HCT116 (cell line): ENCODE measurements around the gene MRPS2.

Experiments used
- CEBPB ChIP-seq: IDR thresholded peaks from 2 replicates; pipeline ENCODE4 v1.6.1; 2012; ENCODE audit warnings: low read depth
- EZH2phosphoT487 ChIP-seq: fragments of 200-600 bp; IDR thresholded peaks from 2 replicates; pipeline ENCODE4 v1.6.1; 2018; ENCODE audit warnings: antibody characterized with exemption, borderline replicate concordance
- POLR2A ChIP-seq: IDR thresholded peaks from 2 replicates; pipeline ENCODE4 v1.7.0; 2011; ENCODE audit warnings: borderline replicate concordance; ENCODE audit not compliant: insufficient read depth, insufficient read length; ENCODE audit errors: extremely low read depth
- TF ChIP-seq, protein P1 (sequence below), 3 experiments: fragments of 200-600 bp in 1 of 3; sonication (generic) in 1 of 3; IDR thresholded peaks in 2 of 3; conservative IDR thresholded peaks in 1 of 3; 2 replicates each; pipeline ENCODE4 v1.5.1; 2012 to 2017; ENCODE audit warnings: low read depth in 2 of 3, low read length in 2 of 3, antibody characterized with exemption in 1 of 3, borderline replicate concordance in 1 of 3, control low read depth in 1 of 3, mild to moderate bottlenecking in 1 of 3, mixed read lengths in 1 of 3, mixed run types in 1 of 3, moderate library complexity in 1 of 3; ENCODE audit not compliant: insufficient read depth in 1 of 3
- TF ChIP-seq, protein P2 (sequence below): IDR thresholded peaks from 2 replicates; pipeline ENCODE4 v1.6.1; 2012

DNA sequence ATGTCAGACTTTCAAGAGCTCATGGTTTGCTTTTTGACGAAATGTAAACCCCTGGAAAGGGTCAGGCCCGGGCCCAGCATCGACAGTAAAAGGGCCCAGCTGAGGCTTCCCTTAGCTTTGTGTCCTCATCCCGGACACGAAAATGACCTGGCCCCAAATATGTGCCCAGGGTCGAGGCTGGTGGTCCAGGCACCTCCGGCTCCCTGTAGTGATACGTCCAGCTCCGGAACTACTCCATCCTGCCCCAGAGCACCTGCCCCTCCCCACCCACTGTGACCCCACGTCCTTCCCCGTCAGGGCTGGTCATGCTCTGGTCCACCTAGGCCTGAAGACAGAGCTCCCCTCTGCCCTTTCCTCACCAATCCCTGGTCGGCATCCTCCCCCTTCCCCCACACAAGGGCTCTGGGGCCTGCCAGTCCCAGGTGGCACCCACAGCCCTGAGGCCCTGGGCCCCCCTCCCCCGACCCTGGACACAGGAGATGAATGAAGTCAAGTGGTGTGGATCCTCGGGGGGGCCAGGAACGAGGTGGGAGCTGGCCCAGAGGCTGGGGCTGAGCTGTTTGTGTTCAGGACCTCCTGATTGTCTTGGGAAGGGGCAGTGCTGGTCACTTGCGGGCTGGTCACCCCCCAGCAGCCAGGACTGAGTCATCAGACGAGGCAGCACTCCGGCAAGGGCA lies 51.7 kb downstream of the MRPS2 start:
- TF ChIP-seq, protein P1, sequence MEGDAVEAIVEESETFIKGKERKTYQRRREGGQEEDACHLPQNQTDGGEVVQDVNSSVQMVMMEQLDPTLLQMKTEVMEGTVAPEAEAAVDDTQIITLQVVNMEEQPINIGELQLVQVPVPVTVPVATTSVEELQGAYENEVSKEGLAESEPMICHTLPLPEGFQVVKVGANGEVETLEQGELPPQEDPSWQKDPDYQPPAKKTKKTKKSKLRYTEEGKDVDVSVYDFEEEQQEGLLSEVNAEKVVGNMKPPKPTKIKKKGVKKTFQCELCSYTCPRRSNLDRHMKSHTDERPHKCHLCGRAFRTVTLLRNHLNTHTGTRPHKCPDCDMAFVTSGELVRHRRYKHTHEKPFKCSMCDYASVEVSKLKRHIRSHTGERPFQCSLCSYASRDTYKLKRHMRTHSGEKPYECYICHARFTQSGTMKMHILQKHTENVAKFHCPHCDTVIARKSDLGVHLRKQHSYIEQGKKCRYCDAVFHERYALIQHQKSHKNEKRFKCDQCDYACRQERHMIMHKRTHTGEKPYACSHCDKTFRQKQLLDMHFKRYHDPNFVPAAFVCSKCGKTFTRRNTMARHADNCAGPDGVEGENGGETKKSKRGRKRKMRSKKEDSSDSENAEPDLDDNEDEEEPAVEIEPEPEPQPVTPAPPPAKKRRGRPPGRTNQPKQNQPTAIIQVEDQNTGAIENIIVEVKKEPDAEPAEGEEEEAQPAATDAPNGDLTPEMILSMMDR (IDR thresholded peaks at IDR 0.05 in 2 of 3, conservative IDR thresholded peaks at IDR 0.05 in 1 of 3; ENCODE audit: borderline replicate concordance in 1 of 3, insufficient read depth in 1 of 3, low read depth in 2 of 3, low read length in 2 of 3) = no peak
- TF ChIP-seq, protein P2, sequence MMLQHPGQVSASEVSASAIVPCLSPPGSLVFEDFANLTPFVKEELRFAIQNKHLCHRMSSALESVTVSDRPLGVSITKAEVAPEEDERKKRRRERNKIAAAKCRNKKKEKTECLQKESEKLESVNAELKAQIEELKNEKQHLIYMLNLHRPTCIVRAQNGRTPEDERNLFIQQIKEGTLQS = no peak
- TF ChIP-seq POLR2A (no peak), EZH2phosphoT487 (no peak), CEBPB (no peak)
